GM12873 (cell line): ENCODE measurements around the gene NLRP3.

ENCODE experiments used
- TF ChIP-seq, protein P1 (sequence below): IDR thresholded peaks from 2 replicates; pipeline ENCODE4 v1.5.1; 2012; ENCODE audit warnings: low read depth, mild to moderate bottlenecking, moderate library complexity, low read length, control low read depth; ENCODE audit not compliant: insufficient read depth; ENCODE audit errors: missing control alignments

NLRP3 gene

DNA sequence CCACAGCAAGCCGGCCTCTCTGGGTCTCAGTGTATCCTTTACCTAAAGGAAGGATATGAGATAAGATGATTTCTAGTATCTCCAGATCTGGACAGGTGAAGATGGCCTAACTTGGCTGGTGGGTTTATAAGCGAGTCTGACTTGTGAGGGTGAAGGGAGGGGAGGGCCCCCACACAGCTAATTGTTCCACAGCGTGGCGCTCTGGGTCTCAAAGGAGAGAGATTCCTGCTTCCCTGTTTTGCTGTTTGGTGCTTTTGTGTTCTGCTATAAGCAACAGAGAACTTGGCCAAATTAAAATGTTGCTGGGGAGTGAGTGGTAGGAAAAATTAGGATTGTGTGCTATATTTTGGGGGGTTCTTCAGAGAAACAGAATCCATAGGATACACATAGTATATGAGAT, 28.9 kb upstream of the NLRP3 start:
- TF ChIP-seq, protein P1, sequence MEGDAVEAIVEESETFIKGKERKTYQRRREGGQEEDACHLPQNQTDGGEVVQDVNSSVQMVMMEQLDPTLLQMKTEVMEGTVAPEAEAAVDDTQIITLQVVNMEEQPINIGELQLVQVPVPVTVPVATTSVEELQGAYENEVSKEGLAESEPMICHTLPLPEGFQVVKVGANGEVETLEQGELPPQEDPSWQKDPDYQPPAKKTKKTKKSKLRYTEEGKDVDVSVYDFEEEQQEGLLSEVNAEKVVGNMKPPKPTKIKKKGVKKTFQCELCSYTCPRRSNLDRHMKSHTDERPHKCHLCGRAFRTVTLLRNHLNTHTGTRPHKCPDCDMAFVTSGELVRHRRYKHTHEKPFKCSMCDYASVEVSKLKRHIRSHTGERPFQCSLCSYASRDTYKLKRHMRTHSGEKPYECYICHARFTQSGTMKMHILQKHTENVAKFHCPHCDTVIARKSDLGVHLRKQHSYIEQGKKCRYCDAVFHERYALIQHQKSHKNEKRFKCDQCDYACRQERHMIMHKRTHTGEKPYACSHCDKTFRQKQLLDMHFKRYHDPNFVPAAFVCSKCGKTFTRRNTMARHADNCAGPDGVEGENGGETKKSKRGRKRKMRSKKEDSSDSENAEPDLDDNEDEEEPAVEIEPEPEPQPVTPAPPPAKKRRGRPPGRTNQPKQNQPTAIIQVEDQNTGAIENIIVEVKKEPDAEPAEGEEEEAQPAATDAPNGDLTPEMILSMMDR, result no peak

DNA sequence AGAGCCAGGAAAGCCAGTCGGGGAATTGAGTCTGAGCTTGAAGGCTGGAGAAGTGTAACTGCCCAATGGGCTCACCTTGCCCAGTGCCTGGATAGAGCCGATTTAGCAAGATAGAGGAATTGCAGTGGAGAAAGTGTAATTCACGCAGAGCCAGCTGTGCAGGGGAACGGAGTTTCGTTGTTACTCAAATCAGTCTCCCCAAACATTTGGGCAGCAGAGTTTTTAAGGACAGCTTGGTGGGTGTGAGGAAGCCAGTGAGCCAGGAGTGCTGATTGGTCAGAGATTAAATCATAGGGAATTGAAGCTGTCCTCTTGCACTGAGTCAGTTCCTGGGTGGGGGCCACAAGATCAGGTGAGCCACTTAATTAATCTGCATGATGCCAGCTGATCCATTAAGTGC, 28.4 kb upstream of the NLRP3 start:
- TF ChIP-seq, protein P1, result no peak

DNA sequence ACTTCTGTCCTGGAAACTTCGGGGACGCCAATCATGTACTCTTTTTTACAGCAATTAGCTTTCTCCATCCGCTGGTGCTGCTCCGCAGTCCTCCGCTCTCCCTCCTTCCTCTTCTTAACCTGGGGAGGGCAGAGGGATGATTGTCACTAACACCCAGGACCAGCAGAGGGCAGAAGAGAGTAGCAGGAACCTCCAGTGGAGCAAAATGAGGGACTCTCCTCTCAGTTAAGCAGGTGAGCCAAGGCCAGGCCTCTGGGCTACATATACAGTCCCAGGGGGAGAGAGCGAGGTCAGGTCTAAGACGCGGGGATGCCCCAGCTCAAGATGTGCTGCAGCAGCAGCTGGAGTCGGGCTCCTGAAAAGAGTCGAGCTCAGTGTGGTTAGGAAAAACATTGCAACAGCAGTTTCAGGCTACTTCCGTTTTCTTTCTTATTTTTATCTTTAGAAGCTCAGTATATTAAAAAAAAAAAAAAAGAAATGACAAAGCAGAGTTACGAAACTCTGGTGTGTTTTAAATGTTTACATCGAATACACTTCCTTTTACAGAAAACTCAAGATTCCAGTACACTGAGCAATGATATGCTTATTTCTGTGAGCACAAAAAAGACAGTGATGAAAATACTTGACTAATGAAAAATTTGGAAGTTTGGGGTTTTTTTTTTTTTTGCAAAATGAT, 25.7 kb upstream of the NLRP3 start:
- TF ChIP-seq, protein P1, result peak; percentile 94

DNA sequence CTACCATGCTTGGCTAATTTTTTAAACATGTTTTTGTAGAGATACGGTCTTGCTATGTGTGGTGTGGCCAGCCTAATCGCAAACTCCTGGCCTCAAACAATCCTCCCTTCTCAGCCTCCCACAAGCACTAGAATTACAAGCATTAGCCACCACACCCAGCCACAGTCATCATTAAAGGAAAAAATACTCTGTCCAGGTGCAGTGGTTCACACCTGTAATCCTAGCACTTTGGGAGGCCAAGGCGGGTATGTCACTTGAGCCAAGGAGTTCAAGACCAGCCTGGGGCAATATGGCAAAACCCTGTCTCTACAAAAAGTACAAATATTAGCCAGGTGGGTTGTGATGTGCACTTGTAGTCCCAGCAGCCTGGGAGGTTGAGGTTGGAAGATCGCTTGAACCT, 25.0 kb upstream of the NLRP3 start:
- TF ChIP-seq, protein P1, result no peak

DNA sequence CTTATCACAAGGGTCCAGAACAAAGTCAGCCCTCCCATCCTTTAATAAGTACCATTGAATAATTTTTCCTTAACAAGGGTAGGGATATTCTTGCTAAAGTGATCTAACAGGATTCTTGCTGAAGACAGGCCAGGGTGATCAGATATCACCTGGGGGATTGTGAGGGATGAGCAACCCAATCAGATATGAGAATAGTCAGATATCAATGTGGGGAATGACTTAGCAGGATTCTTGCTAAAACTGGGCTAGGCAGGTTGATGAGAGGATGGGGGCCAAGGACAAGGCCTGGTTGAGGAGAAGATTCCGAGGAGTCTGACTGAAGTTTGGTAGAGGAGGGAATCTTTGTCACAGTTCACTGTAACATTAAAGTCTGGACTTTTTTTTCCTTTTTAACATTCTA, 23.9 kb upstream of the NLRP3 start:
- TF ChIP-seq, protein P1, result no peak

DNA sequence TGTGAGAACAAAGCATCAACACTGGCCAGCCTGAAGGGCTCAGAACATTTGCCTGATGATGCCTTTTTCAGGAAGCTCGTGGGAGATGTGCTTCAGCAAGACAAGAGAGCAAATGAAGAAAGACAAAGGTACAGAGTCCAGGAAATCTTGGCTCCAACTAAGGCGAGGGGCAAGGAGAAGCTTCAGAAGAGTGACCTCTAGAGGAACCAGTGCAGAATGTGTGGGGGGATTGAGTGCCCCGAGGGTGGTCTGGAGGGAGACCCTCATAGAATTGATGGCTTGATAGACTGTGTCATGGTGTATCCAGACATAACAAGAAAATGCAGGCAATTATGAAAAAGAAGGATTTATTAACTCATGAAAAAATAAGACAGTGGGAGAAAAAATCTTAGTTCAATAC, 15.3 kb upstream of the NLRP3 start:
- TF ChIP-seq, protein P1, result peak; percentile 4

DNA sequence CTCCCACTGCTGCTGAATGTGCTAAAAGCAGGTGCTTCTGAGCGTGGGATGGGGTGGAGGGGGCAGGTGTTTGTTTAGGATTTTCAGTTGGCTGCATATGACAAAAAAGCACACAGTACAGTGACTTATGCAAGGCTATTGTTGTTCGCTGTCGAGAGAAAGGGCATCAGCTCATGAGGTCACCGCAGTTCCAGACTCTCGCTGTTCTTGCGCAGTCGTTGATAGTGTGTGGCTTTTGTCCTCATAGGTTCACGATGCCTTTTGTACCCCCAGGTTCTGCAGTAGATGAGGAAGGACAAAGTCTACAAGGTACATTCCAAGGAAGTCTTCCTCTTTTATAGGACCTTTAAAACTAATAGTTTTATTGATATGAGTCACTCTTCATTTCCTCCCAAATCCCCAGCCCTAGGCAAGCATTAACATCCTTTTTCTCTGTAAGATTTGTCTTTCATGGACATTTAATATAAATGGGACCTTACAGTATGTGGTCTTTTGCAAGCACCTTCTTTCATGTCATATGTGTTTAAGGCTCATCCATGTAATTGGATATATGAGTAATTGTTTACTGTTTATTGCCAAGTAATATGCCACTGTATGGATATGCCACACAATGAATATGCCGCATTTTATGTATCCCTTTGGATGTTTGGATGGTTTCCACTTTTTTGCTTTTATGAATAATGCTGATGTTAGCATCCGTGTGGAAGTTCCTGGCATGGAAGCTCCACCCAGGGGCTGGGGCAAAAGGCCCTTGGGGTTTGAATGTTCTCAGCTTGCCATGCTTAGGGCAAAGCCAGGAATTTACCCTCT, 14.5 kb upstream of the NLRP3 start:
- TF ChIP-seq, protein P1, result no peak
